ENCODE results near the gene KCNAB2. TPM values are rescaled to one million over a fixed set of nuclear protein-coding genes. Genes with fewer than 3 reads are reported as not detected.

KCNAB2 gene
- total RNA-seq, 1 donor from 2014 or later = 7.2 TPM

GRCh38 chr1:6070450-6070974 is 24.8 kb downstream of the KCNAB2 start:
- no peak for TF ChIP-seq CTCF (conservative IDR thresholded peaks at IDR 0.05)
- no peaks in the 10 kb centered on the region for H3K4me1 Mint-ChIP-seq (ENCODE audit: unreplicated experiment)
- no peak overlapping the region for H3K4me3 Mint-ChIP-seq
- no peaks in the 10 kb centered on the region for H3K36me3 Mint-ChIP-seq
- peaks cover 8% of the 10 kb centered on the region for H3K27me3 Mint-ChIP-seq
- no peaks in the 10 kb centered on the region for H3K9me3 Mint-ChIP-seq
- H3K27ac Mint-ChIP-seq = no peak overlapping the region
- DNase-seq (ENCODE audit: extremely low spot score, unreplicated experiment) = no peak

- Mint-ChIP-seq H3K4me3 (no peak overlapping the region), H3K36me3 (no peaks in the 10 kb centered on the region), H3K27me3 (peaks cover 8% of the 10 kb centered on the region), H3K27ac (no peak overlapping the region), H3K4me1 (ENCODE audit: unreplicated experiment) (no peaks in the 10 kb centered on the region), H3K9me3 (no peaks in the 10 kb centered on the region)
- DNase-seq (ENCODE audit: extremely low spot score, unreplicated experiment) = no peak
- TF ChIP-seq CTCF (conservative IDR thresholded peaks at IDR 0.05) = no peak
Observed at GRCh38 chr1:6071219-6071618, 25.5 kb downstream of the KCNAB2 start.

GRCh38 chr1:6072774-6073479 is 27.2 kb downstream of the KCNAB2 start:
- peaks cover 8% of the 10 kb centered on the region for H3K27me3 Mint-ChIP-seq
- no peaks in the 10 kb centered on the region for H3K4me1 Mint-ChIP-seq (ENCODE audit: unreplicated experiment)
- no peak for TF ChIP-seq CTCF (conservative IDR thresholded peaks at IDR 0.05)
- no peak overlapping the region for H3K4me3 Mint-ChIP-seq
- H3K9me3 Mint-ChIP-seq = no peaks in the 10 kb centered on the region
- H3K27ac Mint-ChIP-seq = no peak overlapping the region
- no peak for DNase-seq (ENCODE audit: extremely low spot score, unreplicated experiment)
- no peaks in the 10 kb centered on the region for H3K36me3 Mint-ChIP-seq

GRCh38 chr1:6073480-6074053 is 27.9 kb downstream of the KCNAB2 start:
- no peaks in the 10 kb centered on the region for H3K4me1 Mint-ChIP-seq (ENCODE audit: unreplicated experiment)
- no peak overlapping the region for H3K4me3 Mint-ChIP-seq
- H3K27me3 Mint-ChIP-seq = peaks cover 11% of the 10 kb centered on the region
- no peaks in the 10 kb centered on the region for H3K36me3 Mint-ChIP-seq
- DNase-seq (ENCODE audit: extremely low spot score, unreplicated experiment) = no peak
- no peaks in the 10 kb centered on the region for H3K9me3 Mint-ChIP-seq
- no peak for TF ChIP-seq CTCF (conservative IDR thresholded peaks at IDR 0.05)
- H3K27ac Mint-ChIP-seq = no peak overlapping the region

- no peaks in the 10 kb centered on the region for H3K4me1 Mint-ChIP-seq (ENCODE audit: unreplicated experiment)
Observed at GRCh38 chr1:6074192-6074901, 28.7 kb downstream of the KCNAB2 start.

More at GRCh38 chr1:6074192-6074901, 28.7 kb downstream of the KCNAB2 start:
- no peaks in the 10 kb centered on the region for H3K9me3 Mint-ChIP-seq
- no peaks in the 10 kb centered on the region for H3K36me3 Mint-ChIP-seq
- H3K27ac Mint-ChIP-seq = no peak overlapping the region
- no peak overlapping the region for H3K4me3 Mint-ChIP-seq
- TF ChIP-seq CTCF (conservative IDR thresholded peaks at IDR 0.05) = no peak
- DNase-seq (ENCODE audit: extremely low spot score, unreplicated experiment) = no peak
- H3K27me3 Mint-ChIP-seq = peaks cover 11% of the 10 kb centered on the region

Data from type B pancreatic cell (in vitro differentiated cells).